GM19397 (cell line): Measurements from ENCODE around the gene LIME1.

ENCODE experiments used
- ATAC-seq: cut with Tn5 transposase; IDR thresholded peaks from one replicate; pipeline ENCODE4 v1.9.1; 2021; ENCODE audit warnings: mild to moderate bottlenecking, moderate library complexity; ENCODE audit not compliant: unreplicated experiment

Gene LIME1

DNA sequence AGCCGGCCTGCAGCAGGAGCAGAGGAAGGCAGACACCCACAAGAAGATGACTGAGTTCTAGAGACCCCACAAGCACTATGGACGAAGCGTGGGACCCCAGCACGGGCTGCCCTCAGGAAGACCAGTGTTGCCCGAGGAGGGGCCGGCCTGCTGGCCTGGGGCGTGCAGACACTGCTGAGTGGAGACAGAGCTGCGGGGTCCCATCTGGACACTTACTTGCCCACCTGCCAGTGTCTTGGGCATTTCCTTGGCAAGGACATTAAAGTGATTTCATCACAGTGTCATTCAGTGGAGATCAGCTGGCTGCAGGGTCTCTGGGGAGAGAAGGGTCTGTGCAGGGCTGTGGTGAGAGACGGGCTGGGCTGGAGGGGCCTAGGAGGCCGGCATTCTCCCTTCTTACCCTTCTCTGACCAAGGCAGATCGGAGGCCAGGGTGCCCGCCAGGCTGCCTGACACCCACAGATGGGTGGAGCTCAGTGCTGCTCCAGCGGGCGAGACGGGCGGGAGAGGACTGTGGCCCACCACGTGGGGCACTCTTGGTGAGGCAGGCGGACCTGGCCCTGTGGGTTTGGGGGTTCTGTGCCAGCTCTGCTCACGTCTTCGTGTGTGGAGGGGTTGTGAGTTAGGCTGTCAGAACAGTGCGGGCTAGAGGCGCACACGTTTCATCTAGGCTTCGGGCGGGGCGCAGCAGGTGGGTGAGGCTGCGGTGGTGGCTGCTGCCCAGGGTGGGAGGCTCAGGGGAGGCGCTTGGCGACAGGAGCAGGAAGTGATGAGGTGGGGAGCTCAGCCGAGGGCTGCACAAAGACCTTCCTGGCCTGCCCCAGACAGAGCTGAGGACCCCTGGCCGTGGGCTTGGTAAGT lies at the start of gene LIME1:
TSS of gene LIME1 (plus strand) at position 806 of the 860 bp plus-strand sequence. CDS start 886 bp downstream, outside the sequence.
- ATAC-seq: no peak

DNA sequence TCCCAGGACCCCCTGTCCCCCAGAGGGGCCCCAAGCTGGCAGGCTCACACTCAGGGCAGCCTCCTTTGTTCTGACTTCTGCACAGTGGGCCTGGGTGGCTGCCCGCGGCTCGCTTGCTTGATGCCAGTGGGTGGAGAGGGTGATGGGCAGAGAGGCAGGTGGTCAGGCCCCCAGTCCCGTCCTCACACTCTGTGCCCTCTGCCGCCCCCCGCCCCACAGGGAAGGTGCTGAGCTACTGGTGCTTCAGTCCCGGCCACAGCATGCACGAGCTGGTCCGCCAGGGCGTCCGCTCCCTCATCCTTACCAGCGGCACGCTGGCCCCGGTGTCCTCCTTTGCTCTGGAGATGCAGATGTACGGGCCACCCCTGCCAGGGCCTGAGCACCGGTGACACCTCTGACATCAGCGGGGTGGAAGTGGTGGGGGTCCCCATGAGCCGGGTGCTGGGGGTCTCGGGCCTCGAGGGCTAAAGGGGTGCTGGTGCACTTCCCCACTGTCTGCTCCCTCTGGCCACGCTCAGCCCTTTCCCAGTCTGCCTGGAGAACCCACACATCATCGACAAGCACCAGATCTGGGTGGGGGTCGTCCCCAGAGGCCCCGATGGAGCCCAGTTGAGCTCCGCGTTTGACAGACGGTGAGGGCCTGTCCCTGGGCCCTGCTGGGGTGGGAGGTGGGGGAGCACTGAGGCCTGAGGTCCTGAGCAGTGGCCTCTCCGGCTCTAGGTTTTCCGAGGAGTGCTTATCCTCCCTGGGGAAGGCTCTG lies 48.9 kb upstream of the LIME1 start:
- no peak for ATAC-seq

- ATAC-seq: no peak
These were observed 48.0 kb upstream of the LIME1 start for GRCh38 chr20:63688228-63689045.

DNA sequence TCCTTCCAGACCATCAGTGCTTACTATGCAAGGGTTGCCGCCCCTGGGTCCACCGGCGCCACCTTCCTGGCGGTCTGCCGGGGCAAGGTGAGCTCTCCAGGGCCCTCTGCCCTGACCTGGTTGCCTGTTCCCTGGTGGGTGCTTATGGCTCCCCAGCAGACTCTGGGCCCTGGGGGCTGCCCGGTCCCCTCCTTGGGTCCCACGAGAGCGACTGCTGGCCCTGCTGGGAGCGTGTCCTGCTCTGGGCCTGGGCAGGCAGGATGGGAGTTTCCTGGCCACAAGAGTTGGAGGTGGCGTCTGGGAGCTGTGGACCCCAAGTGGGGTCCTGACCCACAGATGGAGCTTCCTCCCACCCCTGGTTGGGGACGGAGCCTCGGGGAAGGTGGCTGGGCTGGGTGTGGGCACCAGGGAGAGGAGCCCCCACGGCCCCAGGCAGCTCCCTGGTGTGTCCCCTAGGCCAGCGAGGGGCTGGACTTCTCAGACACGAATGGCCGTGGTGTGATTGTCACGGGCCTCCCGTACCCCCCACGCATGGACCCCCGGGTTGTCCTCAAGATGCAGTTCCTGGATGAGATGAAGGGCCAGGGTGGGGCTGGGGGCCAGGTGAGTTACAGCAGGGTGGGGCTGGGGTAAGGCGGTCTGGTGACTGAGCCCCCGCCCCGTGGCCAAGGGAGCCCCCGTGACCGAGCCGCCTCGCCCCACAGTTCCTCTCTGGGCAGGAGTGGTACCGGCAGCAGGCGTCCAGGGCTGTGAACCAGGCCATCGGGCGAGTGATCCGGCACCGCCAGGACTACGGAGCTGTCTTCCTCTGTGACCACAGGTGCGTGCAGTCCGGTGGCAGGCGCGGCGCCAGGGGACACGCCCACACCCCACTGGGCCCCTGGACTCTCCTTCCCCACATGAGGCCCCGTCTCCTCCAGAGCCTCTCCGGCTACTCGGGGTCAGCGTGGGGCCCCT lies 47.1 kb upstream of the LIME1 start:
- ATAC-seq: no peak

DNA sequence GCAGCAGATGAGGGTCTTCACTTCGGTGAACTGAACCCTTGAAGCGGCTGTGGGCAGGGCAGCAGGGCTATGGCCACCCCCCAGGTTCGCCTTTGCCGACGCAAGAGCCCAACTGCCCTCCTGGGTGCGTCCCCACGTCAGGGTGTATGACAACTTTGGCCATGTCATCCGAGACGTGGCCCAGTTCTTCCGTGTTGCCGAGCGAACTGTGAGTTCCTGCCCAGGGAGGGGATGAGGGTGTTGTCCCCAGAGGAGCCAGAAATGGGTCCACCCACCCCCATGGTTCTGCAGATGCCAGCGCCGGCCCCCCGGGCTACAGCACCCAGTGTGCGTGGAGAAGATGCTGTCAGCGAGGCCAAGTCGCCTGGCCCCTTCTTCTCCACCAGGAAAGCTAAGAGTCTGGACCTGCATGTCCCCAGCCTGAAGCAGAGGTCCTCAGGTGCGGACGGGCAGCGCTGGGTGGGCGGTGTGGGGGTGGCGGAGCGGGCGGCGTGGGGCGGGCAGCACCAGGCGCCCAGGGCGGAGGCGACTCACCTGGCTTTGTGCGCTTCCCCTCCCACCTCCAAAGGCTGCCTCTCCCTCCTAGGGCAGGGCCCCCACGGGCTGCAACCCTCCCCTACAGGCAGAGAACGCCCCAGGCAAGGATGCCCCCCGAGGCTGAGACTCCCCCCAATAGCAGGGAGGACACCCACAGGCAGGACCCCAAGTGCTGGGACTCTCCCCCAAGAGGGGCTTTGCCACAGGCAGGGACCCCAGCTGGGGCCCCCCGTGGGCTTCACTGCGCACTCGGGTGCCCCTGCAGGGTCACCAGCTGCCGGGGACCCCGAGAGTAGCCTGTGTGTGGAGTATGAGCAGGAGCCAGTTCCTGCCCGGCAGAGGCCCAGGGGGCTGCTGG lies 46.2 kb upstream of the LIME1 start:
- no peak for ATAC-seq

DNA sequence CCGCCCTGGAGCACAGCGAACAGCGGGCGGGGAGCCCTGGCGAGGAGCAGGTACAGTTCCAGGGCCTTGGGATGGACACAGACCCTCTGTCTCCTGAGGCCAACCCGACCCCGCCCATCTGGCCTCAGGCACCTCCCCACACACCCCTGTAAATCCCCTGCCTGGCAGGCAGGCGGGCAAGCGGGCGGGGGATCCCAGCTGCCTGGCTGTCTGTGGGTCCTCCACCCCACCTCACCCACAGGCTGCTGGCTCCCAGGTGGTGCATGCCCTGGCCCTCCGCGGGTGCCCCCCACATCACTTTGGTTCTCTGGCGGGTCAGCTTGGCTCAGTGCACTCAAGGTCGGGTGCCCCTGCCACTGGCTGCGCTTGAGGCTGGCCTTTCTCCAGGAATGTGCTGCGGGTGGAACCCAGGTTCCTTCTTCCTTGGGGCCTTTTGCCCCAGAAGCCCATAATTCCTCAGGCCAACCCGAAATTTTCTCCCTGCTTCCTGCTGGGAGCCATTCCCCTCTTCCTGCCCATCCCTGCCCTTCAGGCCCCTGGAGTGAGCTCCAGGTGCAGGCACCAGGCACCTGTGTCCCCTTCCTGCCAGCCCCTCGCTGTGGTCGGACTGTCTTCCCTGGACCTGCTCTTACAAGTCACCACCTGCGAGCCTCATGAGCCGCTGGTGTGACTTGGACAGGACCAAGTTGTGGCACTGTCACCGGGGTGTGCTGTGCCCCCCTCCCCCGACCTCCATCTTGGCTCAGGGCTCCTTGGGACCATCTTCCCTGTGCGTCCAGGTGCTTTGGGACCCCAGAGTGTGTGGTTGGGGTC lies 45.4 kb upstream of the LIME1 start:
- no peak for ATAC-seq

DNA sequence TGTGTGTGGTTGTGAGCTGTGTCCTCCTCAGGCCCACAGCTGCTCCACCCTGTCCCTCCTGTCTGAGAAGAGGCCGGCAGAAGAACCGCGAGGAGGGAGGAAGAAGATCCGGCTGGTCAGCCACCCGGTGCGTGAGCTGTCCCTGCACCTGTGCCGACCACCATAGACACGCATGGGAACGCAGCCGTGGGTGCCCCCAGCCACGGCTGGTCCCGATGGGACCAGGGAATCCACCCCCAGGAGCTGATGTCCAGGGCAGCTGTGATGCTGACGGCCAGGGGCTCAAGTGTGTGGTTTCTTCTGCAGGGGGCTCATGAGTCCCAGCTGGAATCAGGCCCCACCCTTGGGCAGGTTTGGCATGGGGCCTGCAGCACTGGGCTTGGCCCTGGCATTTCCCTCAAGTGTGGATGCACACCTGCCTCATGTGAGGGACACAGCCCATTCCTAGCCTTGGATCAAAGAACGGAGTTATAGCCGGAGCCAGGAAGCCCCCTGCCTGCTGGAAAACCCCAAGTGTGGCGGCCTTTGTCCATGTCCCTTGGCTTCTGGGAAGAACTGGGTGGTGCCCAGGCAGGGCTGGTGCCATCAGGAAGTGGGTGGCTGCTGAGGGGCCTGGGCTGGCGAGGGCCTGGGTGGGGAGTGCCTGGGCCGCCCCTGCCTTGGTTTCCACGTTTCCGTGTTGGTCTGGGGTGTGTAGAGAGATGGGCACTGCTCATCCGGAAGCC lies 44.6 kb upstream of the LIME1 start:
- ATAC-seq: no peak

DNA sequence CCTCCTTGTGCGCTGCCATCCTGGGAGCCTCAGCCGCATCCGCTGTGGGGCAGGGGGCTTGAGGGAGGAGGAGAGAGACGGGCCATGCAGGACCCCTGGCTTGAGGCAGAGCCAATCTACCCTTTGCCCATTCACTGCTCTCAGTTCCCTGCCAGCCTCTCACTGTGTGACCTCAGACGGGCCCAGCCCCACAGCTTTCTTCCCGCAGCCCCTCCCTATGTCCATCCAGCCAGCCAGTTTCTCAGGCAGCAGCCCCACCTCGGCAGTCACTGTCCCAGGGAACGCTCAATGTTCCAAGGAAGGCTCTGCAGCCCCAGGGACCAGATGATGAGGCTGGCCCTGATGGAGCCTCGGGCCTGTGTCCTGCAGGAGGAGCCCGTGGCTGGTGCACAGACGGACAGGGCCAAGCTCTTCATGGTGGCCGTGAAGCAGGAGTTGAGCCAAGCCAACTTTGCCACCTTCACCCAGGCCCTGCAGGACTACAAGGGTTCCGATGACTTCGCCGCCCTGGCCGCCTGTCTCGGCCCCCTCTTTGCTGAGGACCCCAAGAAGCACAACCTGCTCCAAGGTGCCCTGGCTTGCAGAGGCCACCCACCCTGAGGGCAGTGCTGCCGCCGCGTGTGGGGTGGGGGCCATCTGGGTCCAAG lies 43.9 kb upstream of the LIME1 start:
- ATAC-seq: no peak

DNA sequence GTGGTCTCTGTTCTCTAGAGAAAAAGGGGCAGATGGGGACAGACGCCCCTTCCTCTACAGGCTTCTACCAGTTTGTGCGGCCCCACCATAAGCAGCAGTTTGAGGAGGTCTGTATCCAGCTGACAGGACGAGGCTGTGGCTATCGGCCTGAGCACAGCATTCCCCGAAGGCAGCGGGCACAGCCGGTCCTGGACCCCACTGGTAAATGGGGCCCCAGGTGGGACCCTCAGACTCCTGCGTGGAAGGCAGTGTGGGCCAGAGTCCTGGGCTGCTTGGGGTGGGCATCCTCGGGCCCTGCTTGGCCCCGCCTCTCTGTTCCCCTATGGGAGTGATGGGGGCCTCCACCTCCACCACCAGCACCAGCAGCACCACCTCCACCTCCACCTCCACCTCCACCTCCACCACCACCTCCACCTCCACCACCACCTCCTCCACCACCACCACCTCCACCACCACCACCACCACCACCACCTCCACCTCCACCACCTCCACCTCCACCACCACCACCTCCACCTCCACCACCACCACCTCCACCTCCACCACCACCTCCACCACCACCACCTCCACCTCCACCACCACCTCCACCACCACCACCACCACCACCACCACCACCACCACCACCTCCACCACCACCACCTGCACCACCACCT lies 43.3 kb upstream of the LIME1 start:
- ATAC-seq: no peak

DNA sequence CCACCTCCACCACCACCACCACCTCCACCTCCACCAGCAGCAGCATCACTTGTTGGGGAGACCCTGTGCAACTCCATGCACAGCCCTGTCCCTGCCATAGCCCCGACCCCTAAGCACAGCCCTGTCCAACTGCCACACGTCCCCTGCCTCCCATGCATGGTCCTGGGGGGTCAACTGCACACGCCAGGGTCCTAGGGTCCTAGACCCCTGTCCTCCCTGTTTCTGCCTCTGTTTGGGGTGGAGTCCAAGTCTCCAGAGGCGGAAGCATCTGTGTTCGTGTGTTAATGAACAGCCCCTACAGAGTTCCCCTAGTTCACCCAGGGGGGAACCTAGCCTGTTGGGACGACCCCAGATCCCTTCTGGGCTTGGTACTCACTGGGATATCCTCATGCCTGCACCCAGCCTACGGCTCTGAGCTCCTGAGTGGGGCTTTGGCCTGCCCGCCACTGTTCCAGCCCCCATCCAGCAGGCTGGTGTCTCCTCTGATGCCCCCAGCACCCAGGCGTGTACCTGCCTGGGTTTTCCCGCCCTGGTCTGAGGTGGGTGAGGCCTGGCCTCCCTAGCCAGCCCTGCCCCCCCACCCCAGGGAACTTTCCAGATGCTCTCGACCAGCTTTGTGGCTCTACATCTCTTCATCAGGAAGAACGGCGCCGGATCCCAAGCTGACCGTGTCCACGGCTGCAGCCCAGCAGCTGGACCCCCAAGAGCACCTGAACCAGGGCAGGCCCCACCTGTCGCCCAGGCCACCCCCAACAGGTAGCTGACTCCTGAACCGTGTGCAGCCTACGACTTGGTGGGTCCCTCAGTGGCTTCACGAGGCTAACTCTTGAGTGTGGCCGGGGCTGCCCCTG lies 42.5 kb upstream of the LIME1 start:
- no peak for ATAC-seq

DNA sequence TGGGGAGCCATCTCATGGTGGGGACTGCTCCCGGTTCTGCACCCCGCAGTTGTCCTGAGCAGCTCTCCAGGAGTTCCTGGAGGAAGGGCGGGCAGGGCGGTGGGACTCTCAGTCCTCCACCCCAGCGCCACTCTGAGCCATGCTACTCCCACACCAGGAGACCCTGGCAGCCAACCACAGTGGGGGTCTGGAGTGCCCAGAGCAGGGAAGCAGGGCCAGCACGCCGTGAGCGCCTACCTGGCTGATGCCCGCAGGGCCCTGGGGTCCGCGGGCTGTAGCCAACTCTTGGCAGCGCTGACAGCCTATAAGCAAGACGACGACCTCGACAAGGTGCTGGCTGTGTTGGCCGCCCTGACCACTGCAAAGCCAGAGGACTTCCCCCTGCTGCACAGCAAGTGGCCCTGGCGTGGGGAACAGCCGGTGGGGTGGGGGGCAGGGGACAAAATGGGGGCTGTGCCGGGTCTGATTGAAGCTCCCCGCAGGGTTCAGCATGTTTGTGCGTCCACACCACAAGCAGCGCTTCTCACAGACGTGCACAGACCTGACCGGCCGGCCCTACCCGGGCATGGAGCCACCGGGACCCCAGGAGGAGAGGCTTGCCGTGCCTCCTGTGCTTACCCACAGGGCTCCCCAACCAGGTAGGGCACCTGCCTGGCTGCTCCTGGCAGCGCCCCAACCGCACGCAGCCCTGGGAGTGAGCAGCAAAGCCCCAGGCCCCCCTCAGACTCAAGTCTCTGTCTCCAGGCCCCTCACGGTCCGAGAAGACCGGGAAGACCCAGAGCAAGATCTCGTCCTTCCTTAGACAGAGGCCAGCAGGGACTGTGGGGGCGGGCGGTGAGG lies 41.7 kb upstream of the LIME1 start:
- no peak for ATAC-seq

DNA sequence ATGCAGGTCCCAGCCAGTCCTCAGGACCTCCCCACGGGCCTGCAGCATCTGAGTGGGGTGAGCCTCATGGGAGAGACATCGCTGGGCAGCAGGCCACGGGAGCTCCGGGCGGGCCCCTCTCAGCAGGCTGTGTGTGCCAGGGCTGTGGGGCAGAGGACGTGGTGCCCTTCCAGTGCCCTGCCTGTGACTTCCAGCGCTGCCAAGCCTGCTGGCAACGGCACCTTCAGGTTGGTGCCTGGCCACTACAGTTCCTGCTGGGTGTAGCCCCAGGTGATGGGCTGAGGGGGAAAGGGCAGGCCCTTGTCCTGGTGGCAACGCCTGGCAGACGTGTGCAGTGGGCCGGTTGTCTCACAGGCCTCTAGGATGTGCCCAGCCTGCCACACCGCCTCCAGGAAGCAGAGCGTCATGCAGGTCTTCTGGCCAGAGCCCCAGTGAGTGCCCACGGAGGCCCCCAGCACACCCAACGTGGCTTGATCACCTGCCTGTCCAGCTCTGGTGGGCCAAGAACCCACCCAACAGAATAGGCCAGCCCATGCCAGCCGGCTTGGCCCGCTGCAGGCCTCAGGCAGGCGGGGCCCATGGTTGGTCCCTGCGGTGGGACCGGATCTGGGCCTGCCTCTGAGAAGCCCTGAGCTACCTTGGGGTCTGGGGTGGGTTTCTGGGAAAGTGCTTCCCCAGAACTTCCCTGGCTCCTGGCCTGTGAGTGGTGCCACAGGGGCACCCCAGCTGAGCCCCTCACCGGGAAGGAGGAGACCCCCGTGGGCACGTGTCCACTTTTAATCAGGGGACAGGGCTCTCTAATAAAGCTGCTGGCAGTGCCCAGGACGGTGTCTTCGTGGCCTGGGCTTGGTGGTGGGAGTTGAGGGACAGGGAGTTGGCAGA lies 40.8 kb upstream of the LIME1 start:
- ATAC-seq: no peak

- ATAC-seq: no peak
These were observed 40.2 kb upstream of the LIME1 start for GRCh38 chr20:63696306-63696627.
